Natural killer cell (primary cell): Measurements from ENCODE around the gene FNBP1L. TPM values are rescaled to one million over a fixed set of nuclear protein-coding genes. Genes with fewer than 3 reads are reported as not detected.

ENCODE experiments used
- ATAC-seq, 3 donors: fragments of 150-1000 bp in 2 of 3; fragments of 200-7000 bp in 1 of 3; cut with Tn5 transposase; 1 replicate in 1 of 3; 2 replicates in 2 of 3; pipeline ENCODE4 v1.10.0; 2021; ENCODE audit warnings: mild to moderate bottlenecking in 2 of 3, moderate library complexity in 2 of 3
- DNase-seq, 2 donors: peaks; one replicate each; pipeline versions ENCODE4 v3.0.0 to v3.0.0-alpha.2; 2013 to 2021; ENCODE audit warnings: mixed read lengths in 1 of 2
- H3K27ac ChIP-seq: one replicate; pipeline ENCODE4 v1.5.1; 2013; ENCODE audit warnings: mild to moderate bottlenecking, low read length
- H3K27me3 ChIP-seq: one replicate; pipeline ENCODE4 v1.6.1; 2013; ENCODE audit warnings: low read length; ENCODE audit not compliant: control insufficient read depth, insufficient read depth
- H3K36me3 ChIP-seq: one replicate; pipeline ENCODE4 v1.6.1; 2013; ENCODE audit warnings: low read length; ENCODE audit not compliant: control insufficient read depth, insufficient read depth
- H3K4me1 ChIP-seq: one replicate; pipeline ENCODE4 v1.6.1; 2013; ENCODE audit warnings: low read length; ENCODE audit not compliant: control insufficient read depth, insufficient read depth
- H3K4me3 ChIP-seq: one replicate; pipeline ENCODE4 v1.5.1; 2013; ENCODE audit warnings: low read length
- H3K9me3 ChIP-seq: one replicate; pipeline ENCODE4 v1.6.1; 2013; ENCODE audit warnings: low read length; ENCODE audit not compliant: control insufficient read depth, insufficient read depth
- H3K27ac Mint-ChIP-seq, 2 donors: one replicate each; pipeline ENCODE4 v1.8.0; 2022; ENCODE audit warnings: mild to moderate bottlenecking in 2 of 2, mixed read lengths in 2 of 2, moderate library complexity in 1 of 2
- H3K27me3 Mint-ChIP-seq, 2 donors: one replicate each; pipeline ENCODE4 v1.8.0; 2022; ENCODE audit warnings: low read depth in 2 of 2, mixed read lengths in 2 of 2
- H3K36me3 Mint-ChIP-seq: one replicate; pipeline ENCODE4 v1.8.0; 2022; ENCODE audit warnings: mixed read lengths
- H3K4me1 Mint-ChIP-seq, 2 donors: one replicate each; pipeline ENCODE4 v1.8.0; 2022; ENCODE audit warnings: mixed read lengths in 2 of 2
- H3K4me3 Mint-ChIP-seq: one replicate; pipeline ENCODE4 v1.8.0; 2022; ENCODE audit warnings: mild to moderate bottlenecking, moderate library complexity, mixed read lengths
- H3K9me3 Mint-ChIP-seq, 2 donors: one replicate each; pipeline ENCODE4 v1.8.0; 2022; ENCODE audit warnings: mixed read lengths in 2 of 2
- CTCF ChIP-seq: fragments of 200-600 bp; IDR thresholded peaks from one replicate; pipeline ENCODE4 v1.8.0; 2022; ENCODE audit warnings: antibody characterized with exemption
- WGBS: methylation state at CpG from one replicate; pipeline ENCODE4 v1.1.7; 2013; ENCODE audit warnings: missing lambda C conversion rate; ENCODE audit not compliant: insufficient coverage; 5-methylcytosine and 5-hydroxymethylcytosine counted together
- intact Hi-C: fragments of 100-400 bp; cut with micrococcal nuclease; formaldehyde crosslinking; loops from one replicate; pipeline ENCODE4 v1.14.2; 2022
- total RNA-seq, 4 donors: library from RNA; stranded (reverse); fragments of 120-200 nt in 1 of 4; gene quantifications; one replicate each; pipeline versions ENCODE4 v1.2.3 to v1.2.4, GENCODE V29; 2013 to 2022

FNBP1L gene
- total RNA-seq, 3 donors from 2014 or later (not counting 1 experiment from before 2014, with no cell fraction given) = 0.33 to 6.7 (median 0.84) TPM

GRCh38 chr1:93602101-93602500 lies 154.2 kb downstream of the FNBP1L start:
- no peak overlapping the region for H3K27ac ChIP-seq
- Mint-ChIP-seq H3K9me3 (no peaks in the 10 kb centered on the region), H3K4me3 (no peak overlapping the region), H3K4me1 (no peaks in the 10 kb centered on the region), H3K27ac (no peak overlapping the region), H3K36me3 (no peaks in the 10 kb centered on the region), H3K27me3 (peaks cover 12 to 16% of the 10 kb centered on the region in 2 donors)
- DNase-seq (no peak), ATAC-seq (no peak)
- no peak overlapping the region for H3K4me3 ChIP-seq
- intact Hi-C loops = loop anchor here (10.0 kb wide), 1 partner anchor 297 kb away; no protein-coding TSS in a partner anchor
- TF ChIP-seq CTCF = no peak
- no peaks in the 10 kb centered on the region for H3K4me1 ChIP-seq
- WGBS = 93% methylated on average over 4 of the region's 4 CpGs
- H3K27me3 ChIP-seq = no peaks in the 10 kb centered on the region
- no peaks in the 10 kb centered on the region for H3K36me3 ChIP-seq
- no peaks in the 10 kb centered on the region for H3K9me3 ChIP-seq

- Mint-ChIP-seq H3K4me1 (no peaks in the 10 kb centered on the region), H3K27ac (no peak overlapping the region), H3K4me3 (no peak overlapping the region), H3K36me3 (no peaks in the 10 kb centered on the region), H3K9me3 (no peaks in the 10 kb centered on the region), H3K27me3 (peaks cover 12 to 16% of the 10 kb centered on the region in 2 donors)
- intact Hi-C loops = loop anchor here (10.0 kb wide), 1 partner anchor 298 kb away; no protein-coding TSS in a partner anchor
- 72% methylated on average over 3 of the region's 3 CpGs for WGBS
- DNase-seq (no peak), ATAC-seq (no peak)
- Histone ChIP-seq H3K9me3 (no peaks in the 10 kb centered on the region), H3K27me3 (no peaks in the 10 kb centered on the region), H3K4me3 (no peak overlapping the region), H3K27ac (no peak overlapping the region), H3K4me1 (no peaks in the 10 kb centered on the region), H3K36me3 (no peaks in the 10 kb centered on the region)
- TF ChIP-seq CTCF = no peak
Measured at GRCh38 chr1:93603106-93603505, 155.2 kb downstream of the FNBP1L start.

GRCh38 chr1:93603601-93604000 lies 155.7 kb downstream of the FNBP1L start:
- no peaks in the 10 kb centered on the region for H3K36me3 ChIP-seq
- no peak for TF ChIP-seq CTCF
- ATAC-seq = no peak
- Mint-ChIP-seq H3K9me3 (no peaks in the 10 kb centered on the region), H3K27me3 (peaks cover 12 to 16% of the 10 kb centered on the region in 2 donors), H3K36me3 (no peaks in the 10 kb centered on the region), H3K27ac (no peak overlapping the region), H3K4me3 (no peak overlapping the region), H3K4me1 (no peaks in the 10 kb centered on the region)
- DNase-seq = no peak
- intact Hi-C loops = loop anchor here (10.0 kb wide), 1 partner anchor 299 kb away; no protein-coding TSS in a partner anchor
- no peaks in the 10 kb centered on the region for H3K4me1 ChIP-seq
- 88% methylated on average over 4 of the region's 4 CpGs for WGBS
- H3K27ac ChIP-seq = no peak overlapping the region
- H3K4me3 ChIP-seq = no peak overlapping the region
- H3K9me3 ChIP-seq = no peaks in the 10 kb centered on the region
- no peaks in the 10 kb centered on the region for H3K27me3 ChIP-seq

Other genes with a start within 250 kb of the FNBP1L start
- gene DR1, start 102.2 kb upstream of the FNBP1L start, total RNA-seq = 10 to 100 TPM; 84.3 to 91.4 (median 85.3) TPM
- 1 to 10 TPM in 2 of 3 donors, under 1 TPM in 1; 0.52 to 6.5 (median 2.4) TPM for gene BCAR3, start 233.7 kb downstream of the FNBP1L start, total RNA-seq